HG03064 (cell line): Measurements from ENCODE around the gene CARD14.

Experiments
- ATAC-seq: cut with Tn5 transposase; IDR thresholded peaks from one replicate; pipeline ENCODE4 v1.9.1; 2021; ENCODE audit warnings: low read depth; ENCODE audit not compliant: unreplicated experiment

Gene CARD14

GRCh38 chr17:80208050-80208449, 38.2 kb downstream of the CARD14 start:
- ATAC-seq = no peak

GRCh38 chr17:80209765-80210164, 39.9 kb downstream of the CARD14 start:
- no peak for ATAC-seq

- no peak for ATAC-seq
These were observed 40.7 kb downstream of the CARD14 start for GRCh38 chr17:80210348-80211108.

GRCh38 chr17:80212109-80212508, 42.3 kb downstream of the CARD14 start:
- no peak for ATAC-seq

GRCh38 chr17:80212511-80212910, 42.7 kb downstream of the CARD14 start:
- ATAC-seq = no peak

- no peak for ATAC-seq
These were observed 43.3 kb downstream of the CARD14 start for GRCh38 chr17:80212962-80213642.

- no peak for ATAC-seq
These were observed 43.8 kb downstream of the CARD14 start for GRCh38 chr17:80213643-80213975.

GRCh38 chr17:80214012-80214877, 44.4 kb downstream of the CARD14 start:
- no peak for ATAC-seq

GRCh38 chr17:80214878-80215210, 45.0 kb downstream of the CARD14 start:
- no peak for ATAC-seq

GRCh38 chr17:80216473-80217456, 46.9 kb downstream of the CARD14 start:
- ATAC-seq = no peak

GRCh38 chr17:80217703-80218362, 48.0 kb downstream of the CARD14 start:
- ATAC-seq = no peak

- ATAC-seq = no peak
These were observed 48.6 kb downstream of the CARD14 start for GRCh38 chr17:80218391-80218790.

- ATAC-seq = peak; percentile 55
These were observed 49.4 kb downstream of the CARD14 start for GRCh38 chr17:80219013-80219762.

GRCh38 chr17:80219763-80220053, 49.9 kb downstream of the CARD14 start:
- ATAC-seq = peak; percentile 6

GRCh38 chr17:80220054-80220735, 50.4 kb downstream of the CARD14 start, which contains the start of the genes SGSH and SLC26A11:
SGSH (minus strand) TSS chr17:80220333; CDS start chr17:80220313, 20 bp downstream.
SLC26A11 (plus strand) TSS chr17:80220427; CDS start chr17:80221561, 1,134 bp downstream.
- ATAC-seq = peak; percentile 26

GRCh38 chr17:80220736-80221215, 50.9 kb downstream of the CARD14 start:
- no peak for ATAC-seq

GRCh38 chr17:80221351-80222105, 51.7 kb downstream of the CARD14 start:
- ATAC-seq = no peak
